SH-SY5Y (cell line): Measurements from ENCODE around the gene DGAT2.

Experiments used
- GATA2 ChIP-seq: IDR thresholded peaks from 2 replicates; pipeline ENCODE4 v1.6.1; 2011; ENCODE audit warnings: mild to moderate bottlenecking, low read depth, low read length
- GATA3 ChIP-seq: IDR thresholded peaks from 2 replicates; pipeline ENCODE4 v1.6.1; 2011; ENCODE audit warnings: low read depth, mild to moderate bottlenecking, low read length, moderate library complexity

- TF ChIP-seq GATA2, result no peak
- no peak for TF ChIP-seq GATA3
Observed at GRCh38 chr11:75786101-75786736, 17.6 kb downstream of the DGAT2 start.
